ENCODE measurements around the gene STRAP.

- TF ChIP-seq GABPA (IDR thresholded peaks at IDR 0.05 in 1 of 2, conservative IDR thresholded peaks at IDR 0.05 in 1 of 2) (no peak), CTCF (IDR thresholded peaks at IDR 0.05; ENCODE audit: low read depth, low read length, missing input control) (no peak), REST (IDR thresholded peaks at IDR 0.05) (no peak), RAD21 (IDR thresholded peaks at IDR 0.05) (no peak), FOXA2 (IDR thresholded peaks at IDR 0.05) (no peak), TAF1 (conservative IDR thresholded peaks at IDR 0.05) (no peak), ATF3 (IDR thresholded peaks at IDR 0.05) (no peak), EGR1 (IDR thresholded peaks at IDR 0.05; ENCODE audit: low read depth in 2 of 2) (no peak), SP1 (IDR thresholded peaks at IDR 0.05) (no peak), JUND (IDR thresholded peaks at IDR 0.05) (no peak), RXRA (IDR thresholded peaks at IDR 0.05) (no peak), ZBTB33 (IDR thresholded peaks at IDR 0.05) (no peak), MAX (IDR thresholded peaks at IDR 0.05) (no peak), FOXA1 (IDR thresholded peaks at IDR 0.05) (no peak)
Measured at GRCh38 chr12:15834575-15834974, 47.6 kb upstream of the STRAP start.

All from liver (tissue), 3 donors.